Measurements from ENCODE around the gene SGTA.

- TF ChIP-seq CTCF (IDR thresholded peaks at IDR 0.05; ENCODE audit: low read depth, low read length), result no peak
- TF ChIP-seq EZH2phosphoT487 (IDR thresholded peaks at IDR 0.05; ENCODE audit: low read depth), result no peak
These were observed 2.8 kb downstream of the SGTA start for GRCh38 chr19:2780284-2780683.
